K562 (cell line): Measurements from ENCODE around the gene RYK. TPM values are rescaled to one million over a fixed set of nuclear protein-coding genes. Genes with fewer than 3 reads are reported as not detected.
A peak's percentile ranks its signal among the peaks of the same experiment; 100 is the strongest.

Experiments
- ATF7 ChIP-seq: fragments of 450-650 bp; IDR thresholded peaks from 2 replicates; pipeline ENCODE4 v1.7.1; 2014; ENCODE audit warnings: mild to moderate bottlenecking, moderate library complexity
- C11orf30 ChIP-seq: fragments of 450-650 bp; IDR thresholded peaks from 2 replicates; pipeline ENCODE4 v1.6.1; 2016; ENCODE audit warnings: low read depth, mild to moderate bottlenecking
- CEBPB ChIP-seq: fragments of 450-650 bp; IDR thresholded peaks from 2 replicates; pipeline ENCODE4 v1.6.1; 2016; ENCODE audit warnings: missing genetic modification characterization, missing compliant biosample characterization
- ESRRA ChIP-seq: fragments of 450-650 bp; IDR thresholded peaks from 2 replicates; pipeline ENCODE4 v1.6.1; 2014; ENCODE audit warnings: low read depth, mild to moderate bottlenecking, moderate library complexity, borderline replicate concordance
- GTF2F1 ChIP-seq: IDR thresholded peaks from 2 replicates; pipeline ENCODE4 v1.6.1; 2011; ENCODE audit warnings: low read depth, low read length, improper control_type of control experiment
- HEY1 ChIP-seq: fragments of 250-450 bp; sonication (Bioruptor Pico); IDR thresholded peaks from 2 replicates; pipeline ENCODE4 v1.5.0; 2020; ENCODE audit warnings: mild to moderate bottlenecking, moderate library complexity, borderline replicate concordance
- HNRNPLL ChIP-seq: fragments of 200-400 bp; formaldehyde crosslinking; IDR thresholded peaks from 2 replicates; pipeline ENCODE4 v1.6.1; 2017; ENCODE audit warnings: low read length, low read depth, mild to moderate bottlenecking; ENCODE audit not compliant: poor library complexity, severe bottlenecking
- IRF9 ChIP-seq: fragments of 450-650 bp; IDR thresholded peaks from 2 replicates; pipeline ENCODE4 v1.6.1; 2016; ENCODE audit warnings: missing biosample characterization, missing genetic modification characterization
- JUND ChIP-seq, 2 experiments: IDR thresholded peaks; 2 replicates in 1 of 2; 3 replicates in 1 of 2; pipeline ENCODE4 v1.6.1; 2011; ENCODE audit warnings: borderline replicate concordance in 2 of 2, low read depth in 2 of 2, low read length in 2 of 2, improper control_type of control experiment in 1 of 2, missing biosample characterization in 1 of 2, missing genetic modification characterization in 1 of 2, missing genetic modification reagents in 1 of 2
- KAT8 ChIP-seq: fragments of 450-650 bp; IDR thresholded peaks from 2 replicates; pipeline ENCODE4 v1.6.1; 2016; ENCODE audit warnings: low read depth, mild to moderate bottlenecking
- KLF16 ChIP-seq: IDR thresholded peaks from 2 replicates; pipeline ENCODE4 v1.6.1; 2016; ENCODE audit warnings: antibody characterized with exemption
- MCM7 ChIP-seq, 2 experiments: fragments of 450-650 bp; IDR thresholded peaks; 2 replicates each; pipeline ENCODE4 v1.6.1; 2016 to 2018
- PCBP2 ChIP-seq: fragments of 200-400 bp; formaldehyde crosslinking; IDR thresholded peaks from 2 replicates; pipeline ENCODE4 v1.6.1; 2018; ENCODE audit warnings: low read length, low read depth, mild to moderate bottlenecking, moderate library complexity; ENCODE audit not compliant: poor library complexity, severe bottlenecking
- POLR2A ChIP-seq: fragments of 450-650 bp; conservative IDR thresholded peaks from 2 replicates; pipeline ENCODE4 v1.6.1; 2016
- POLR2G ChIP-seq: fragments of 200-400 bp; formaldehyde crosslinking; IDR thresholded peaks from 2 replicates; pipeline ENCODE4 v1.6.1; 2017; ENCODE audit warnings: low read depth, mild to moderate bottlenecking, antibody characterized with exemption, low read length, moderate library complexity
- POLR3G ChIP-seq: IDR thresholded peaks from 2 replicates; pipeline ENCODE4 v1.6.1; 2011; ENCODE audit not compliant: insufficient read length, insufficient replicate concordance; ENCODE audit errors: extremely low read depth
- SRSF7 ChIP-seq: fragments of 200-400 bp; formaldehyde crosslinking; optimal IDR thresholded peaks from 2 replicates; pipeline ENCODE3; 2017; ENCODE audit warnings: mild to moderate bottlenecking, low read depth, low read length
- SUPT5H ChIP-seq: fragments of 450-650 bp; IDR thresholded peaks from 2 replicates; pipeline ENCODE4 v1.6.1; 2016
- TFAM ChIP-seq: fragments of 250-450 bp; sonication (Bioruptor Pico); conservative IDR thresholded peaks from 2 replicates; pipeline ENCODE4 v1.5.0; 2021; ENCODE audit warnings: mild to moderate bottlenecking, moderate library complexity
- ZBTB2 ChIP-seq: fragments of 450-650 bp; IDR thresholded peaks from 2 replicates; pipeline ENCODE4 v1.6.1; 2016; ENCODE audit warnings: antibody characterized with exemption
- ZHX1 ChIP-seq: fragments of 150-350 bp; conservative IDR thresholded peaks from 2 replicates; pipeline ENCODE4 v1.6.1; 2014; ENCODE audit warnings: low read length
- ZNF316 ChIP-seq: fragments of 450-650 bp; IDR thresholded peaks from 2 replicates; pipeline ENCODE4 v1.6.1; 2016
- polyA plus RNA-seq, 8 experiments: library from polyadenylated mRNA; depleted of rRNA in 4 of 8; stranded (reverse) in 5 of 8; unstranded in 3 of 8; fragments of >200 nt; fragmentation: Nextera tagmentation in 2 of 8; fragmentation: Illumina TruSeq in 1 of 8; extraction: Ambion mirVana in 2 of 8; extraction: Trizol in 1 of 8; gene quantifications; 2 replicates each; pipeline versions ENCODE4 v1.2.1 to v1.2.3, GENCODE V29; 2011 to 2014; ENCODE audit warnings: inconsistent platforms in 1 of 8, missing spikeins in 1 of 8
- total RNA-seq, 7 experiments: library from RNA; depleted of rRNA in 6 of 7; stranded (reverse); fragments of >200 nt in 6 of 7; fragmentation: Illumina TruSeq in 2 of 7; extraction: Trizol in 2 of 7; gene quantifications; 2 replicates each; pipeline versions ENCODE4 v1.2.1 to v1.2.3, GENCODE V29; 2011 to 2021; ENCODE audit warnings: low replicate concordance in 1 of 7

The RYK gene
- total and polyA plus RNA-seq, 9 of the 15 experiments (the other 6 are each of a cell fraction or from before 2014, with no cell fraction given), result 4.2 to 29.5 (median 16.6) TPM

- no peak for TF ChIP-seq ZHX1
- 0 out of 2 replicates have a peak, but pooled peaks have one; percentile 42 for TF ChIP-seq IRF9 (tag)
- TF ChIP-seq POLR3G, result no peak
- TF ChIP-seq ESRRA, result no peak
- TF ChIP-seq PCBP2, result no peak
- peak; percentile 42; the same call in 1 of the 2 replicates for TF ChIP-seq JUND (IDR thresholded peaks at IDR 0.05; ENCODE audit: borderline replicate concordance, low read depth, low read length)
- TF ChIP-seq JUND (tag; IDR thresholded peaks at IDR 0.05; ENCODE audit: borderline replicate concordance, low read depth, low read length), result no peak
- TF ChIP-seq ATF7, result peak; percentile 23; the same call in 1 of the 2 replicates
- no peak for TF ChIP-seq POLR2G
- TF ChIP-seq POLR2A, result no peak
- TF ChIP-seq MCM7 (IDR thresholded peaks at IDR 0.05), result no peak
- TF ChIP-seq ZNF316, result no peak
- TF ChIP-seq CEBPB (tag), result peak; percentile 65; the same call in 1 of the 2 replicates
- TF ChIP-seq HNRNPLL, result no peak
- no peak for TF ChIP-seq SUPT5H
- TF ChIP-seq ZBTB2, result no peak
- TF ChIP-seq KLF16, result no peak
- TF ChIP-seq HEY1, result no peak
- no peak for TF ChIP-seq TFAM (CRISPR knock-in tag)
- no peak for TF ChIP-seq SRSF7
- TF ChIP-seq GTF2F1, result no peak
- no peak for TF ChIP-seq KAT8
- no peak for TF ChIP-seq C11orf30
These were observed 40.9 kb upstream of the RYK start (continued) for GRCh38 chr3:134291319-134292254.
